HuH-7 (cell line): ENCODE results near the gene COL18A1.
"Not testable (repeated sequence)": the region's sequence is repeated elsewhere in the genome, so short reads cannot be mapped to it uniquely, and the experiment has no call there.

Experiments used
- DNase-seq: peaks from one replicate; pipeline ENCODE4 v3.0.0; 2011; ENCODE audit warnings: low spot score

Gene COL18A1

DNA sequence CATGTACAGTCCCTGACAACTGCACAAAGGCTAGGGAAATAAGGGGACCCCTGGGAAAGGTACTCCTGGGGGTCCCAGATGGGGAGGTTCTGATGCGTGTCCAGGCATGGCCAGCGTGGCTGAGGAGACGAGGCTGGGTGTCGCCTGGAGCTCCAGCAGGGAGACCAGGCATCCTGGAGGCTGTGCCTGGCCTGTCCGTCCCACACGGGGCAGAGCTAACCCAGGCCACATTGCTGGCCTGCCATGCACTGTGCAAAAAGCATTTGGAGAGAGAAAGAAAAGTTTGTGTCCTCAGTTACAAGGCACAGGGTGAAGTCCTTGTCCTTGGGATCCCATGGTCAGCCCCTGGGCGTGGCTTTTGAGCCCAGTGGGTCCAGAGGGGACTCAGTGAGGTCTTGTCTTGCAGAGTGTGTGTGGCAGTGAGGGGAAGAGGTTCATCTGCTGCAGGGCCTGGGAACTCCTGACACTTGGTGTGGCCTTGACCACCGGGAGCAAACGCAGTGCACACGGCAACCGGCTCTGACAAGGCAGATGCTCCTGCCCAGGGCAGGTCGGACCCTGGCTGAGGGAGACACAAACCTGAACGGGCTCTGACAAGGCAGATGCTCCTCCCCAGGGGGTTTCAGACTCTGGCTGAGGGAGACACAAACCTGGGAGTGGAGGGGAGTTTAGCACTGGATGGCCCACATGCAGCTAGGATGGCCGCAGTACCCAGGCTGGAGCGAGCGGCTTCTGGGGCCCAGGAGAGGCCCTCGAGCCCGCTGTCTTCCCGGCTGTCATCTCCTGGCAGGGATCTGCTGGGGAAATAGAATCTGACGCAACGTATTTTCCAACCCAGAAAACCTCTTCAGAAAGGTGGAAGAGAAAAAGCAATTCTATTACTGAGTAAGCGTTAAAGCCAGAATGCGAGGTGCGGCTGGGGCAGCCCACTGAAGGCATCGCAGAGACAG lies 37.3 kb upstream of the COL18A1 start:
- DNase-seq, result no peak

DNA sequence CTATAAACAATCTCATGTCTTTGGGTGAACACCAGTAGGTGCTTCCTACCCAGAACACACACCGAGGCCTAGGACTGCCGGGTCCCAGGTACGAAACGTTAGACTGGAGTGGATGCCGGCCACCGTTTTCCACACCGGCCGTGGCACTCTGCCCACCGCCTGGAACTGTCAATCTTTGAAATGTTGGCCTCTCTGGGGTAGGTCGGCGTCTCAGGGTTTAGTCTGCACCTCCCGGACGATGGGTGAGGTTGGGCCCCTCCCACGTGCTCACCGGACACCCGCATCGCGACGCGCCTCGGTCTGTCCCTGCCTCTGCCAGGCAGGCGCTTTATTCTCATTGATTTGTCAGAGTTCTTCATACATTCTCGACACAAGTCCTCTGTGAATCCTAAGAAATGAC lies 35.9 kb upstream of the COL18A1 start:
- DNase-seq, result not testable (repeated sequence)

DNA sequence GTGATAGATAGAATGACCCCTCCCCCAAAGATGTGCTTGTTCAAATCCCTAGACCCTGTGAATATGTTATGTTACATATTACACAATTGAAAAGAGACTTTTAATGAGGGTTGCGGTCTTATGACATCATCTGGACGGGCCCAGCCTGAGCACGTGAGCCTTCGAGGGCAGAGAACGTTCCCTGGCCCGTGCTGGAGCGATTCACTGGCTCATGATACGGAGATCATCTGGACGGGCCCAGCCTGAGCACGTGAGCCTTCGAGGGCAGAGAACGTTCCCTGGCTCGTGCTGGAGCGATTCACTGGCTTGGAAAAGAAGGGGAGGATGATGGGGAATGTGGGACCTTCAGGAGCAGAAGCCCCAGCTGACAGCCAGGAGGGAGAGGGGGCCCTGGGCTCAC lies 34.4 kb upstream of the COL18A1 start:
- DNase-seq, result no peak

DNA sequence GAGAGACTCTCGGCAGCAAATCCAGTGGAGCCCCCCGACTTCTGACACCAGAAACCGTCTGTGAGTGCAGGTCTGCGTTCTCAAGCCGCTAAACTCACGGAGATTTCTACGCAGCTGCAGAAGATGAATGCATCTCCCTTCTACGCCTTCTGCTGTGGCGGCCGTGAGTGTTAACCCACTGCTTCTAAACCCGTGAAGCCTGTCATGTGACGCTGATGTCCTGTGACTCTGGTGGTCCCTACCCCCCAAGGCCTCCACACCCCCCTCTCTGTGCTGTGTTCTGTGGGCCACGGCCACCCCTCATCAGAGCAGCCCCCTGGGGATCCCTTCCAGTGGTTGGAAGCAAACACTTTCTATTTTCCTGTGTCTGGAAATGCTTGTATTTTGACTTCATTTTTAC lies 33.9 kb upstream of the COL18A1 start:
- no peak for DNase-seq

DNA sequence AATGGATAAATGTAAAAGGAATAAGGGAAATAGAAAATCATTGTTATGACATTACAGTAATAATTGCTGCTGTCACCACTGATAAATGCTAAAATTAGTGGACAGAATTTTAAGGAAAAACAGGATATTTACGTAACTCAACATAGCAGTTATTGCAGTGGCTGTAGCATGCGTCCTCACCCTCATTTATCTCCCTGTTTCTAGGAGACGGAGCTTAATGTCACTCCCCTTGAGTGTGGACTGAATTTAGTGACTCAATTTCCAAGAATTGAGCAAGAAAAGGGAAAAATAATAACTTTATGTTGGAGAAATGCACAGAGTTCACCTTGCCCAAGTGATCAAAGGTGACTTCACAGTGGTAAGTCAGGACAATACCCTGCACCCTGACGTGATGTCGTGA lies 33.3 kb upstream of the COL18A1 start:
- DNase-seq, result no peak

DNA sequence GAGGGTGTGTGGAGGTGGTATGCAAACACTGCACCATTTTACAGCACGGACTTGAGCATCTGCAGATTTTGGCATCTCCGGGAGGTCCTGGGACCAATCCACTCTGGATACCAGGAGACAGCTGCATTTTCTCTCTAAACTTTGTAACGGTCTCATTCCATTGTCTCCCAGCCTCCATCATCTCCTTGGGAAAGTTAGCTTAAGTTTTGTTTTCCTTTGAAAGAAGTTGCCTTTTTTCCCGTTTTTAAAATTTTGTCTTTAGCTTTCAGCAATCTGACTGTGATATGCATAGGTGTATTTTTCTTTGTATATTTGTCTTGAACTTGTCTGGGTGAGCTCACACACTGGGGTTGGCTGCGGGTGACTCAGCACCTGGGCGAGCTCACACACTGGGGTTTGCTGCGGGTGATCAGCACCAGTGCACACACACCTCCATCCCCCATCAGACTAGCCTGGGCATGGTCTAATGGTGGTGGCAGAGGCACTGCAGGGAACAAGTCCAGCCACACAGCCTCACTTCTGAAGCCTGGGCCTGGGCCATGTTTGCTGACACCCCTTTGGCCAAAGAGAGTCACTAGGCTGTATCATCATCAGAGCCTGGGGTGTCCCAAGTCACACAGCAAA lies 32.1 kb upstream of the COL18A1 start:
- no peak for DNase-seq

DNA sequence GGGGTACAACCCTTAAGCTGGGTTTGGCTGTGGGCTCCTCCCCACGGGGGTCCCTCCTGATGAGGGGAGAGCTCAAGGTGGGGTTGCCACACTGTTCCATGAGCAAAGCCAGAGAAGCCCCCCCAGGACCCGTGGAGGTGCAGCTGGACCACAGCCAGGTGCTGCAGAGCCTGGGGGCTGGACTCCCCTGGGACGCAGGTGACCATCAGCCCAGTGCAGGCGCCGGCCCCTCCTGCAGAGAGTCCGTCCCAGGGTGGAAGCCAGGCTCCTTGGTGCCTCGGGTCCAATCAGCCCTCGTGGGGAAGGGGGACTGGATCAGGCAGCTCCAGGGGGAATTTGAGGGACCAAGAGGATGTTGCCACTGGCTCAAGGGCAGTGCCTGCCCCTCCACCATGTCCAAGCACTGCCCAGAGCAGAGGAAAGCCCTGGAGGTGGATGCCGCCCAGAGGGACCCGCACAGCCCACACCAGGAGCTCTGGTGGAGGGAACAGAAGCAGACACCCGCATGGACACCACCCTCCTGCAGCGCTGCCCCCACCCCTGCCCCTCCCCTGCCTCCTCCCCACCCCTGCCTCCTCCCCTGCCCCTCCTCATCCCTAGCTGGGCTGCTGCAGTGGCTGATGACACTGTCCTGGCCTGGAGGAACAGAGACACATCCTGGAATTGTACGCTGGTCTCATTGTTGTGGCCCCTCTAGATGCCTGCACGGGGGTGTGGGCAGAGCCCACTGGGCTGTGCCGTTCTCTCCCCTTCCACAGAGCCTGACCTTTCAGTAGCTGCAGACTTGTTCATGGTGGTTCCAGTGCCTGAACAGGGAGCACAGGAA lies 30.8 kb upstream of the COL18A1 start:
- DNase-seq, result no peak

DNA sequence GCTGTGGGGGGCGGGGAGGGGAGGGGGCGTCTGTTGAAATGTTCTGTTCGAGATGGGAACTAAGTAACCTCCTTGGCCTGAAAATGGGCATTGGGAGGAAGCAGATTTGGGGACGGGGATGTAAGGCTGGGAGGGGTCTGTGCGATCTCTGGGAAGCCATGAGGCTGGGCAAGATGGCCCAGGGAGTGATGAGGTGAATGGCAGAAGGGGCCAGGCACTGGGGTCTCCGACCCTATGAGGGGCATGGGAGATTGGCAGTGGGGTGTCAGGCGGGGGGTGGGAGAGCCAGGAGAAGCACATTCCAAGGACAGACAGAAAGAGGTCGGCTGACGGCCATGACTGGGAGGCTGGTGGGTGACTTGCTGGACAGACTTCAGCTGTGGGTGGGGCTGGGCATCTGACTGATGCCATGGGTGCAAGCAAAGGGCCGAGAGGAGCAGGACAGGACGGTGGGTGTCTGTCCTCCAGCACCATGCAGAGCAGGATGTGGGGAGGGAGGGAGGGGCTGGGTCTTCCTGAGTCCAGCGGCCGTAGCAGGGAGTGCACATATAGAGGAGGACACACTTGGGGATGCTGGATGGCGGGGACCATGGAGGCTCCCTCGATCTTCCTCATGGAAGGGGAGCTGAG lies 30.0 kb upstream of the COL18A1 start:
- DNase-seq, result no peak

DNA sequence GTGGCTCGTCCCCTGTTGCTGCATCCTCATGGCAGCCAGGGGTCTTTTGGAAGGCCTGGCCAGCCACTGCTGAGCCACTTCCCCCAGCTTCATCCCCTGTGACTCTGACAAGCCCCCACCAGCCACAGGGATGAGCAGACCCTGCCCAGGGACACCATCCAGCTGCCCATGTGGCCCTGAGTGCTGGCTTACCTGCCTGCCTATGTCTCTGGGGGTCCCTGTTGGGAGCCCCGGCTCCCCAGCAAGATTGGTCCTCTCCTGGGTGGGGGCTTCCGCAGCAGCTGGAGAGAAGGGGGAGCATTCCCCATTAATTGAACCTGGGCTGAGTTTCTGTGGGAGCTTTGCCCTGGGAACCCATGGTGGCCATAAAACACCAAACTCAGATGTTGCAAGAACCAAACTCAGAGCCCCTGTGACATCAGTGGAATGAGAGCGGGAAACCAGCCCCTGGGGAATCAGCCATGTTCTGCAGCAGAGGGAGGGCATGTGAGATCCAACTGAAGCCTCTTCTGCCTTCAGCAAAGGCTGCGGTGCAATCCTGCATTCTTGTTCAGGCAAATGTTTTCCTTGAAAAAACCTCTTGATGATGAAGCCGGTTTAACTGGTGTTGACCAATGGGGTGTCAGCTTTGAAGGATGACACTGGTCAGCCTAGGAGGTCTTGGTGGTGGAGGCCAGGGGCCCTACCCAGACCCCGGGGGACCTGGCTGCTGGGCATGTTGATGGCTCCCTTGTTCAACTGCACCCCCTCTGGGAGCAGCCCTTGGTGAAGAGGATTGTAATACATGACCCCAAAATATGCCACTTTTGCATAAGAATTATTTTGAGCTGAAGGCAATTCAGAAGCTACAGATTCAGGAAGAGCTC lies 28.3 kb upstream of the COL18A1 start:
- no peak for DNase-seq

DNA sequence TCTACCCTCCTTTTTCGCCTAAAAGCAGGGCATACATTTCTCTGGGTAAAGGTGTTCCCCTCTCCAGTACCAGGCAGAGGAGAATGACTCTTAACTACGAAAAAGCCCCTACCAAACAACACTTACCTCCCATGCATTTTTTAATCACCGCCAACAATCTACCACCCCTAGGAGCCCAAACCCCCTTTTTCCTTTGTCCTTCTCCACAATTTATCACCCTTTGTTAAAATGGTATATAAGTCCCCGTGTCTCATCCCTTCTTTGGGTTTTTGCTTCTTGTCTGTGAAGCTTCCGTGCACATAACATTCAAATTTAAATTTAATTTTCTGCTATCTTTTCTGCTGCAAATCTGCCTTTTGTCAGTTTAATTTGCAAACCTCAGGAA lies 27.6 kb upstream of the COL18A1 start:
- no peak for DNase-seq

DNA sequence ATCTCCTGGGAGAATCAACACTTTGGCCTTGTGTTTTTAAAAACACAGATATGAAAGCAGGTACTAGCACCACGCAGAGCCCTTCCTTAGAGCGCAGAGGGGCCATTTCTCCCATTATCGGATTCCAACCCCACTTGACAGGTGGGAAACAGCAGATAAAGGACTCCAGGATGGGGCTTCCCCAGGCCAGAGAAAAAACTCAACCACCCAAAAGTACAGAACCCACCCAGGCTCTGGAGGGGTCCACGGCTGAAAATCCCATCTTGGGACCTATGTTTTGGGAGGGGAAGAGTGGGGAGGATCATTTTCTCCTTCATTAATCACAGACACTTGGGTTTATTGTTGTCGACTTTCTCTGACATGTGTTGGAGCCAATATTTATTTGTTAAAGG lies 27.1 kb upstream of the COL18A1 start:
- DNase-seq, result no peak

DNA sequence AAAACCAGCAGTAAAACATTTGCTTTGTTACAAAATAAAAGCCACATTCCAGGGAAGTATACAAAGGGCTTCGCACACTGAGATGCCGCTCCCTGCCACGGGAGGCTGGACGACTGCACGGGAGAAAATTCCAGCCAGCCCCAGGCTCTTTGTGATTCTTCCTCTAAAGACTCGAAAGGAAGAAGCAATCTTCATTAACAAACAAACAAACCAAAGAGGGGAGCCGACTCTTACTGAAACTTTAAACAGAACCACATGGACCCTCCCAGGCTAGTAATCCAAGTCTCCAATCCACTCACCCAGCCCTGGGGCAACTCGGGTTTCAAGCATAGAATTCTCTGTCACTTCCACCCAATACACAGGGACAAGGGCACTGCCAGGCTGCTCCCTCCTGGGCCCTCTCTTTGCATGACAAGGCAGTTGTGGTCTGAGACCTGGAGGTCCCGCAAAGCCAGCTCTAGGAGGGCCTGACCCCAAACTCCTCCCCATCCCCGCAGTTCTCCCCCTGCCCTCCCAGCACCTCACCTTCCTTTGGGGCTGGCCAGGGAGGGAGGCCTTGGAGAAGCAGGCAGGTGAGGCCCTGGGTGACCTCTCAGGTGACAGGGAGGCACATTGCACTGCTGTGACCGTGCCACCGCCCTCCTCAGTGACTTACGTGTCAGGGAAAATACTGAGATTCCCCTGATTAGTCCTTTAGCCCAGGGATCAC lies 26.6 kb upstream of the COL18A1 start:
- DNase-seq, result no peak

DNA sequence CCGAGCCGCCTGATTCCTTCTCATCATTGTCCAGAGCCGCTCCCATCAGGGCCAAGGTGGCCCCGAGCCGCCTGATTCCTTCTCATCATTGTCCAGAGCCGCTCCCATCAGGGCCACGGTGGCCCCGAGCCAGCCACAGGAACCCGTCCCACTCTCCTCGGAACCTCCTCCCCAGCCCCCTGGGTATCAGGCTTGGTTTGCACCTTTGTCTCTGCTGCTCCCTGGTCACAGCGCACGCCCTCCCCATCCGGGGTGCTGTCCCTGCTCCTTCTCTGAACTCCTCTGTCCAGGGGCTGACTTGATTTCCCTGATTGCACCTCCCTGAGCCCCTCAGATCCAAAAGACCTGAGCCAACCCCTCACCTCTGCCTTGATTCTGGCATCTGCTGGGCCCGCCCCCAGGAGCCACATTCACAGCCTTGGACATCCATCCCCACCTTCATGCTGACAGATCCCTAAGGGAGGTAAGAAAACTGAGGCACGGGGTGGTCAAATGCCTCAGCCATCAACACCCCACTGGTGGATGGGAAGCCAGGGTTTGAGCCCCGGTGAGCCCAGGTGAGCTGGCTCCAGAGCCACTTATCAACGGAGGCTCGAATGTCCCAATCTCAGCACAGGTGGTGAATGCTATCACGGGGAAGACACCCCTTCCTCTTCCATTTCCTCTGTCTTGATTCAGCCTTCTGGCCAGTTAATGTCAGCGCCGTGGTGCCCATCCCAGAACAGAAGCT lies 25.6 kb upstream of the COL18A1 start:
- no peak for DNase-seq

DNA sequence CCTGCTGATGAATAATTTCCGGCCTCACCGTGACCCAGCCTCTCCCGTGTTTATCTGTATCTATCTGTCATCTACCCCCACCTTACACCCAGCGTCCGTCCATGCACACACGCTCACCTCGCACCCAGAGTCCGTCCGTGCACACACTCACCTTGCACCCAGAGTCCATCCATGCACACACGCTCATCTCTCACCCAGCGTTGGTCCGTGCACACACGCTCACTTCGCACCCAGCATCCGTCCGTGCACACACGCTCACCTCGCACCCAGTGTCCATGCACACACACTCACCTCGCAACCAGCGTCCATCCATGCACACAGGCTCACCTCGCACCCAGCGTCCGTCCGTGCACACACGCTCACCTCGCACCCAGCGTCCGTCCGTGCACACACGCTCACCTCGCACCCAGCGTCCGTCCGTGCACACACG lies 25.0 kb upstream of the COL18A1 start:
- DNase-seq, result no peak

DNA sequence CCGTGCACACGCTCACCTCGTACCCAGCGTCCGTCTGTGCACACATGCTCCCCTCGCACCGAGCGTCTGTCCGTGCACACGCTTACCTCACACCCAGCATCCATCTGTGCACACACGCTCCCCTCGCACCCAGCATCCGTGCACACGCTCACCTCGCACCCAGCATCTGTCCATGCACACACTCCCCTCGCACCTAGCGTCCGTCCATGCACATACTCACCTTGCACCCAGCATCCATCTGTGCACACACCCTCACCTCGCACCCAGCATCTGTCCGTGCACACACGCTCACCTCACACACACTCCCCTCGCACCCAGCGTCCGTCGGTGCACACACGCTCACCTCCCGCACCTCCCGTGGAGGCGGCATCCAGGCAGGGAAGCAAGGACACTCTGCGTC lies 24.4 kb upstream of the COL18A1 start:
- no peak for DNase-seq

DNA sequence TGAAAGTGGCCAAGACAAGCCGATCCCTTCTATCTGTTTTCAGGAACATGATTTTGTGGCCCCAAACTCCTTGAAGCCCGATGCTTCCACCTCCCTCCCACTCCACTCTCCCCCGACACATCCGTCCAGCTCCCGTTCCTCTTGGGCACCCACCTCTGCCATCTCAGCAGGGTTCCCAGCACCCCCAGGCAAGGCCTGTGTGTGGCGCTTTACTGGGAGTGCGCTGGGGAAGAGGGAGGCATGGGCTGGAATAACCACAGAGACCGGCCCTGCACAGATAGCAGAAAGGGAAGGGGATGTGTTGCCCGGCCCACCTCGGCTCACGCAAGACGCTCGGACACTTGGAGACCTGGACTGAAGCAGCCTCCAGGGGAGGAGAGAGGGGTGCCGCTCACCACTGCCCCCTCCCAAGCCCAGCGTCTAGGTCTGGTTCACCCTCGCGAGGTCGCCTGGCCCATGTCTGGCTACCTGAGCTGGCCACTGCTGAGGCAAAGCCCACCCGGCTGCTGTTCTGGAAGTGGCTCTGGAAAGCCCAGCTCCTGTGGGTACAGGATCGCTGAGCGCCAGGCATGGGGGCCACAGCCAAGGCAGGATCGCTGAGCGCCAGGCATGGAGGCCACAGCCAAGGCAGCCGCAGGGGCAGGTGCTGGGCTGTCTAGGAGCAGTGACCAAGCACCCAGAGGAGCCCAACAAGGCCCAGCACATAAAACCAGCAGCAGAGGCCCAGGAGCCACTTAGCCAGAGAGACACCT lies 23.8 kb upstream of the COL18A1 start:
- DNase-seq, result no peak

DNA sequence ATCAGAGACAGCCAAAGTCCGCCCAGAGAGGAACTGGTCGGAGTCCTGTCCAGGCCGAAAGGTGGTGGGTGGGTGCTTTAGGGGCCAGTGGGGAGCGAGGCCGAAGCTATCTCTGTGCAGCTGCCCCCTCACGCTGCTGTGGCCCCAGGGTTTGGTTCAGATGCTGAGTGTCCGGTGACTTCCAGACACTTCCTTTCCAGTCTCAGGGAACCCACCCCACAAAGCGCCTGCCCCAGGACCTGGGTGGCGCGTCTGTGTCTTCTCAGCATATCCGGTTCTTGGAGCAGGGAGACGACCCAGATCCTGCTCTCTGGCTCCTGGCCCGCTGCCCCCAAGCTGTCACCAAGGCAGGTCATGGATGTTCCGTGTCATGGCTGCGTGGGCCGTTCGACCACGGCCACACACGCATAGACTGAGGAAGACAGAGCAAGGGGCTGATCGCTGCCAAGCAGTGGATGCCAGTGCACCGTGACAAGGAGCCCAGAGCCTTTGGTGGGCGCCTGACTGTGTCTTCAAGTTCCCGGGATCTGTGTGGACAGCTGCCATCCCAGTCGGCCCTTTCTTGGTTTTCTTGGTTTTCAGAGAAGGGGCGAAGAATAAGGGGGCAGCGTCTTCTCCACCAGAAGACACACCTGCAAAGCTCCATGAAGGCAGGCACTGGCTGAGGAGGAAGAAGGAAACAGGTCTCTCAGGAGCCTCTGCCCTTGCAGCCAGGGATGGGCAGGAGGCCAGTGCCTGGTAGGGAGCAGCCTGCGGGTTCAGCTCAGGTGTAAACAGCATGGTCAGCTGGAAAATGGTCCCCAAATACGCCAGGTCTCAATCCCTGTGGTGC lies 22.9 kb upstream of the COL18A1 start:
- no peak for DNase-seq

DNA sequence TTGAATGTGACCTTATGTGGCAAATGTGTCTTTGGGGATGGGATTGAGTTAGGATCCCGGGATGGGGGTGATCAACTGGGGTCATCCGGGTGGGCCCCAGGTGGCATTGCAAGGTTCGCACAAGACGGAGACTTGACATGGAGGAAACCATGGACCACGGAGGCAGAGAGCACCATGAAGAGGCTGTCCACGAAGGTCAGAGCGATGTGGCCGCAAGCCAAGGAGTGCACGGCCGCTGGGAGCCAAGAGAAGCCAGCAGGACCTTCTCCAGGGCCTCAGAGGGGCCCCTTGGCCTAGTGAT lies 22.3 kb upstream of the COL18A1 start:
- DNase-seq, result no peak
